ENCODE measurements around the gene MCCC1. TPM values are rescaled to one million over a fixed set of nuclear protein-coding genes. Genes with fewer than 3 reads are reported as not detected.
"Not testable (repeated sequence)": the region's sequence is repeated elsewhere in the genome, so short reads cannot be mapped to it uniquely, and the experiment has no call there.

MCCC1 gene
- total RNA-seq, 1 donor from 2014 or later = 26.0 TPM

- DNase-seq (ENCODE audit: low read depth) = no peak
- no peak overlapping the region for H3K4me3 ChIP-seq (ENCODE audit: low read depth, low read length)
These were observed 17.8 kb upstream of the MCCC1 start for GRCh38 chr3:183117056-183117455.

GRCh38 chr3:183116025-183116614, 16.8 kb upstream of the MCCC1 start:
- H3K4me3 ChIP-seq (ENCODE audit: low read depth, low read length) = peak overlapping the region; percentile 44
- no peak for TF ChIP-seq CTCF (conservative IDR thresholded peaks at IDR 0.05; ENCODE audit: low read depth, low read length)
- no peak for DNase-seq (ENCODE audit: low read depth)

More at GRCh38 chr3:183117056-183117455, 17.8 kb upstream of the MCCC1 start:
- TF ChIP-seq CTCF (conservative IDR thresholded peaks at IDR 0.05; ENCODE audit: low read depth, low read length) = no peak

GRCh38 chr3:183114384-183115178, 15.3 kb upstream of the MCCC1 start:
- no peak overlapping the region for H3K4me3 ChIP-seq (ENCODE audit: low read depth, low read length)
- TF ChIP-seq CTCF (conservative IDR thresholded peaks at IDR 0.05; ENCODE audit: low read depth, low read length) = no peak
- DNase-seq (ENCODE audit: low read depth) = no peak

- DNase-seq (ENCODE audit: low read depth); H3K4me3 ChIP-seq (ENCODE audit: low read depth, low read length): not testable (repeated sequence)
These were observed 10.6 kb upstream of the MCCC1 start for GRCh38 chr3:183109847-183110246.

- DNase-seq (ENCODE audit: low read depth) = no peak
- TF ChIP-seq CTCF (conservative IDR thresholded peaks at IDR 0.05; ENCODE audit: low read depth, low read length) = no peak
- no peak overlapping the region for H3K4me3 ChIP-seq (ENCODE audit: low read depth, low read length)
These were observed 9.2 kb upstream of the MCCC1 start for GRCh38 chr3:183108470-183108869.

GRCh38 chr3:183108001-183108449, 8.7 kb upstream of the MCCC1 start:
- no peak overlapping the region for H3K4me3 ChIP-seq (ENCODE audit: low read depth, low read length)
- no peak for DNase-seq (ENCODE audit: low read depth)

GRCh38 chr3:183107372-183107771, 8.1 kb upstream of the MCCC1 start:
- H3K4me3 ChIP-seq (ENCODE audit: low read depth, low read length); DNase-seq (ENCODE audit: low read depth): not testable (repeated sequence)

More at GRCh38 chr3:183108001-183108449, 8.7 kb upstream of the MCCC1 start:
- no peak for TF ChIP-seq CTCF (conservative IDR thresholded peaks at IDR 0.05; ENCODE audit: low read depth, low read length)

GRCh38 chr3:183106635-183107034, 7.3 kb upstream of the MCCC1 start:
- DNase-seq (ENCODE audit: low read depth) = no peak
- no peak for TF ChIP-seq CTCF (conservative IDR thresholded peaks at IDR 0.05; ENCODE audit: low read depth, low read length)
- no peak overlapping the region for H3K4me3 ChIP-seq (ENCODE audit: low read depth, low read length)

- not testable (repeated sequence) for DNase-seq (ENCODE audit: low read depth); H3K4me3 ChIP-seq (ENCODE audit: low read depth, low read length)
These were observed 4.7 kb upstream of the MCCC1 start for GRCh38 chr3:183103950-183104349.

GRCh38 chr3:183101040-183101439, 1.7 kb upstream of the MCCC1 start:
- DNase-seq (ENCODE audit: low read depth); H3K4me3 ChIP-seq (ENCODE audit: low read depth, low read length): not testable (repeated sequence)
